ENCODE results near the gene PPP1R3F.

The PPP1R3F gene

GRCh38 chrX:49269767-49270248 lies at the start of gene PPP1R3F:
Gene PPP1R3F, plus strand, starts transcription at chrX:49269793. Its CDS starts 77 bp downstream, at chrX:49269870.
- DNase-seq, result no peak

- no peak for DNase-seq
Observed at GRCh38 chrX:49220100-49220499, 49.5 kb upstream of the PPP1R3F start.

GRCh38 chrX:49221868-49222267 lies 47.7 kb upstream of the PPP1R3F start:
- no peak for DNase-seq

GRCh38 chrX:49225858-49226257 lies 43.7 kb upstream of the PPP1R3F start:
- DNase-seq, result no peak

- no peak for DNase-seq
Observed at GRCh38 chrX:49226946-49227345, 42.6 kb upstream of the PPP1R3F start.

- DNase-seq, result no peak
Observed at GRCh38 chrX:49227726-49228125, 41.9 kb upstream of the PPP1R3F start.

- no peak for DNase-seq
Observed at GRCh38 chrX:49228185-49228584, 41.4 kb upstream of the PPP1R3F start.

GRCh38 chrX:49230500-49231232 lies 38.9 kb upstream of the PPP1R3F start:
- no peak for DNase-seq

- DNase-seq, result no peak
Observed at GRCh38 chrX:49231333-49232000, 38.1 kb upstream of the PPP1R3F start.

- no peak for DNase-seq
Observed at GRCh38 chrX:49232525-49232924, 37.1 kb upstream of the PPP1R3F start.

- DNase-seq, result no peak
Observed at GRCh38 chrX:49233176-49233575, 36.4 kb upstream of the PPP1R3F start, which contains the start of gene CACNA1F. Gene CACNA1F, minus strand, starts transcription at chrX:49233340. Its CDS starts 31 bp downstream, at chrX:49233309.

- no peak for DNase-seq
Observed at GRCh38 chrX:49233887-49234555, 35.6 kb upstream of the PPP1R3F start.

- DNase-seq, result no peak
Observed at GRCh38 chrX:49237060-49237459, 32.5 kb upstream of the PPP1R3F start.

- no peak for DNase-seq
Observed at GRCh38 chrX:49238735-49239134, 30.9 kb upstream of the PPP1R3F start.

- no peak for DNase-seq
Observed at GRCh38 chrX:49242545-49243066, 27.0 kb upstream of the PPP1R3F start.

- no peak for DNase-seq
Observed at GRCh38 chrX:49243166-49243565, 26.4 kb upstream of the PPP1R3F start.

- DNase-seq, result no peak
Observed at GRCh38 chrX:49244207-49244606, 25.4 kb upstream of the PPP1R3F start.

- DNase-seq, result no peak
Observed at GRCh38 chrX:49246541-49246940, 23.1 kb upstream of the PPP1R3F start.

- no peak for DNase-seq
Observed at GRCh38 chrX:49247346-49247745, 22.2 kb upstream of the PPP1R3F start.

GRCh38 chrX:49247916-49248811 lies 21.4 kb upstream of the PPP1R3F start:
- DNase-seq, result no peak

- DNase-seq, result no peak
Observed at GRCh38 chrX:49249071-49249470, 20.5 kb upstream of the PPP1R3F start.

- no peak for DNase-seq
Observed at GRCh38 chrX:49249616-49250015, 20.0 kb upstream of the PPP1R3F start.

All from NCI-H187 treated with DMSO at 0.1 percent for 48 hours (cell line).